HS-27A (cell line): Measurements from ENCODE around the gene HSP90AA1.
A peak's percentile ranks its signal among the peaks of the same experiment; 100 is the strongest.
"Not testable (repeated sequence)": the region's sequence is repeated elsewhere in the genome, so short reads cannot be mapped to it uniquely, and the experiment has no call there.

Experiments used
- DNase-seq: peaks from one replicate; pipeline ENCODE4 v3.0.0-alpha.2; 2012; ENCODE audit warnings: low read depth, missing footprints

HSP90AA1 gene

DNA sequence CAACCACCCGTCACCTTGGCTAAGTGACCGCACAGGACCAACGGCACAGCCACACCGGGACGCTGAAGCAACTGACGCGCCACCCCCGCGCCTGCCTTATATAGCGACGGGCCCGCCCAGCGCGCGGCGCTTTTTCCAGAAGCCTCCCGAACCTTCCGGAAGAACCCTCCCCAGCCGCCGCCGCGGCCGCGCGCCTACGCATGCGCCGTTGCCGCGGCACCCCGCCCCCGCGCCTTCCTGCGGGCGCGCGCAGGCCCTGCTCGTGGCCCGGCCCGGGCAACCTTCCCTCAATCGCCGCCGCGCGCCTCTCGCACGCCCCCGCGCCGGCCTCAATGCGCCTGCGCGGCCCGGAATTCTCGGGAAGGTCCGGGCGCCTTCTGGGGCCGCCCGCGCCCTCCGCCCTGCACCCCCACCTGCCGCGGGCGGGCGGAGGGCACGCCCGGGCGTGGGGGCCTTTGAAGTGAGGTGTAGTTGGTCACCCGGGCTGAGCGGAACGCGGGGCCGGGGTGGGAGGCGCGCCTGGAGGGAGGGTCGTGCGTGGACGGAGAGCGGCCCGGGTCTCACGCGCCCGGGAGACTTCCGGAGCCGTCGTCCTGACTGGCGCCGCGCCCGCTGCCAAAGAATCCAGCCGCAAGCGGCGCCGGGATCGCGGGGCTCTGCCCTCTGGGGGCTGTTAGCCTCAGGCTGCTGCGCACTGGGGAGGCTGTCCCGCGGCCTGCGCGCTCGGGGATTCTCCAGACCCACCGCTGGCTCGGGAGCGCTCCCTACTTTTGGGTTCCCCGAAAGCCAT, at the start of gene HSP90AA1:
Gene HSP90AA1 (minus strand): TSS at position 73 of the 790 bp plus-strand sequence. CDS start 666 bp downstream, outside the sequence.
- DNase-seq = peak; percentile 79

GRCh38 chr14:102135456-102135855, 48.6 kb upstream of the HSP90AA1 start:
- DNase-seq = not testable (repeated sequence)

- DNase-seq = not testable (repeated sequence)
Measured at GRCh38 chr14:102134719-102135118, 47.9 kb upstream of the HSP90AA1 start.

GRCh38 chr14:102134021-102134420, 47.2 kb upstream of the HSP90AA1 start:
- DNase-seq = not testable (repeated sequence)

GRCh38 chr14:102131741-102132140, 44.9 kb upstream of the HSP90AA1 start:
- DNase-seq = no peak

- no peak for DNase-seq
Measured at GRCh38 chr14:102126807-102127455, 40.1 kb upstream of the HSP90AA1 start.

GRCh38 chr14:102125546-102125945, 38.7 kb upstream of the HSP90AA1 start:
- DNase-seq = no peak

DNA sequence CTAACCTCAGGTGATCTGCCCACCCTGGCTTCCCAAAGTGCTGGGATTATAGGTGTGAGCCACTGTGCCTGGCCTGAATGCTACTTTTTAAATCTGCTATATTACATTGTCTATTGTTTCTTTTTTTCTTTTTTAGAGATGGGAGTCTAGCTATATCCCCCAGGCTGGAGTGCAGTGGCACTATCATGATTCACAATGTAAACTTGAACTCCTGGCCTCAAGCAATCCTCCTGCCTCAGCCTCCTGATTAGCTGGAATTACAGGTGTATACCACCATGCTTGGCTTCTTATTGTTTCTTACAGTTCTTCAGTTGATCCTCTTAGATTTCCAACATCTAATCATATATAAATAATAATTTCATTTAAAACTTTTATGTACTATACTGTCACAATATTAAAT, 37.6 kb upstream of the HSP90AA1 start:
- DNase-seq = no peak

DNA sequence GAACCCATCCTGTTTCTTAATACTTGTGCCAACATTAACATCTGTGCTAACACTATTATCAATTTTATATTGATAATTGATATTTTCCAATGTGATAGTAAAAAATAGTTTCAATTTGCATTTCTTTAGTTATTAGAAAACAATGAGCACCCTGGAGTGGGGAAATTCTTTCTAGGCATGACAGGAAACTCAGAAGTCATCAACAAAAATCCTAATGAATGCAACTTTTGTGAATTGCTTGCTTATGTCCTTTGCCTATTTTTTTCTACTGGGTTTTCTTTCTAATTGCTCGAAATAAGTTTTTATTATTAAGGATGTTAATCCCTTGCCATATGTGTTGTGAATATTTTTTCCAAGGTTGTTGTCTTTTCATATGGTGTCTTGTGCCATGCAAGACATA, 34.7 kb upstream of the HSP90AA1 start:
- DNase-seq = no peak

GRCh38 chr14:102120888-102121287, 34.0 kb upstream of the HSP90AA1 start:
- no peak for DNase-seq

GRCh38 chr14:102117852-102118251, 31.0 kb upstream of the HSP90AA1 start:
- no peak for DNase-seq

DNA sequence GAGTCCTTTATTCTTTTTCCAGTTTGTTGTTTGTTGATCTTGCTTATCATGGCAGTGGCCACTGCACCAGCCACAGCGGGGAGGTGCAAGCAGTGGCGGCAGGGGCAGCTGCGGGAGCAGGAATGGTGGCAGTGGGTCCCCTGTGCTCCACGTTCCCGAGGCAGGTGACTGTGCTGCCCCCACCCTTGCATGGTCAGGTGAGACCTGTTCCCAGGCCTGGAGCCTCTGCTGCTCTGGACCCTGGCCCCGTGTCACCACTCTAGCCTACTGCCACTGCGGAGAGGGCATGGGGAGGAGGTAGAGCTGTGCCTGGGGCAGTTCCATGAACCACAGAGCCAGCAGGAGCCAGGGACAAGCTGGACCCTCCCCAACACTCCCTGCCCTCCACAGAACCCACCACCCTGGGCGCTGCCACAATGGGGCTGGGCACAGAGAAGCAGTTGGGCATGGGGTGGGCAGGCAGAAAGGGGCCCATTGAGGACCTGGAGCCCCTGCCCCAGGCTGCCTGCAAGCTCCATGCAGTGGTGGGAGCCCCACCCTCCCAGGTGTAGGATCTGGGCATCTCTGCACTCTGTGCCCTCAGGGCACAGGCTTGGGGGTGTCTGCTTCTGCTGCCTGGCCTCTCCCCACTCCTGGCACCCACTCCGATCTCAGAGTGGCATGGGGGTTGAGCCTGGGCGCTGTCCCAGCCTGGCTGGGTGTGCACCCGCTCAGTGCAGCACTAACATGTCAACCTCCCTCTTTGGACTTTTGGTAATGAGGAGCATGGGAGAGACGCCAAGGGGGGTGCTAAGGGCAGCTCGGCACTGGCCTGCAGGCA, 29.7 kb upstream of the HSP90AA1 start:
- DNase-seq = no peak

DNA sequence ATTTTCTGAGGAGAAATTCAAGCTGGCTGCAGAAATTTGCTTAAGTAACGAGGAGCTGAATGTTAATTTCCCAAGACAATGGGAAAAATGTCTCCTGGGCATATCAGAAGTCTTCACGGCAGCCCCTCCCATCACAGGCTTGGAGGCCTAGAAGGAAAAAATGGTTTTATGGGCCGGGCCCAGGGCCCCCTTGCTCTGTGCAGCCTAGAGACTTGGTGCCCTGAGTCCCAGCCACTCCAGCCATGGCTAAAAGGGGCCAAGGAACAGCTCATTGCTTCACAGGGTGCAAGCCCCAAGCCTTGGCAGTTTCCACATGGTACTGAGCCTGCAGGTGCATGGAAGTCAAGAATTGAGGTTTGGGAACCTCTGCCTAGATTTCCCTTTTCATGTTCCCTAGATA, 24.3 kb upstream of the HSP90AA1 start:
- DNase-seq = no peak

GRCh38 chr14:102109332-102109731, 22.5 kb upstream of the HSP90AA1 start:
- DNase-seq = not testable (repeated sequence)

GRCh38 chr14:102105369-102105768, 18.5 kb upstream of the HSP90AA1 start:
- no peak for DNase-seq

GRCh38 chr14:102103062-102103695, 16.3 kb upstream of the HSP90AA1 start:
- no peak for DNase-seq

GRCh38 chr14:102097441-102098135, 10.7 kb upstream of the HSP90AA1 start:
- no peak for DNase-seq

GRCh38 chr14:102096569-102097188, 9.8 kb upstream of the HSP90AA1 start:
- DNase-seq = peak; percentile 56

DNA sequence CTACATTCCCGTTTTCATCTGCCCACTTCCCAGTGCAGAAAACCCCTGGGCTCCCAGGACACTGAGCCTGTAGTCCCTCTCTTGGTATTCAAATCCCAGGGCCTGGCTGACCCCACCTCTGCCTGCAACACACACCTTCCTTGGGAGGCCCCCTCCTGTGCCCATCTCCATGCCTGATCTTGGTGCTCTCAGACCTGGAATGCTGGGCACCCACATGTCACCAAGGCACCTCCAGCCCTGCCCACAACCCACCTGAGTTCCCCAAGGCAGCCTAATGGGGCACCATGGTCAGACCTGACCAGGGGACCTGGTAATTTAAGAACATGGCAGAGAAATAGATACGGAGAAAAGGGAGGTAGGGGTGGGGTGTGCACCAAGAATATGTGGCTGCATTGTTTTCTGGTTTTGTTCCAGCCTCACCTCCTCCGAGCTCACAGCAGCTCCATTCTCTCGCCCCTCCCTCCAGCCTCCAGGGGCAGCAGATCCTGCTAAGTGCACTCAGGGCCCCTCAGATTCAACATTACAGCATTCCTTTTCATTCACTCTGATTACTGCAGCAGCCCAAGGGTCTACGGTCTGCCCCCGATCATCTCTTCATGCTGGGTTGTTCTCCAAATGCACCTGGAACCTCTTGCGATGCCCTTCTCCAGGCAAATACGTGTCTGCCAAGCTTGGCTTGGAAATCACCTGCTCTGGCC, 9.2 kb upstream of the HSP90AA1 start:
- DNase-seq = no peak

- no peak for DNase-seq
Measured at GRCh38 chr14:102095231-102095870, 8.5 kb upstream of the HSP90AA1 start.
